Body of pancreas (tissue), 4 donors: ENCODE measurements around the gene GCNT2.
"Not testable (repeated sequence)": the region's sequence is repeated elsewhere in the genome, so short reads cannot be mapped to it uniquely, and the experiment has no call there.

Experiments
- CTCF ChIP-seq, 7 experiments: fragments of 450-650 bp in 4 of 7; fragments of 200-600 bp in 3 of 7; sonication (generic) in 3 of 7; IDR thresholded peaks; one replicate each; pipeline ENCODE4 v1.5.1; 2016 to 2019; ENCODE audit warnings: antibody characterized with exemption in 7 of 7
- POLR2A ChIP-seq, 3 donors: fragments of 450-650 bp; IDR thresholded peaks; one replicate each; pipeline ENCODE4 v1.6.1; 2016; ENCODE audit warnings: antibody characterized with exemption in 3 of 3, mild to moderate bottlenecking in 2 of 3

DNA sequence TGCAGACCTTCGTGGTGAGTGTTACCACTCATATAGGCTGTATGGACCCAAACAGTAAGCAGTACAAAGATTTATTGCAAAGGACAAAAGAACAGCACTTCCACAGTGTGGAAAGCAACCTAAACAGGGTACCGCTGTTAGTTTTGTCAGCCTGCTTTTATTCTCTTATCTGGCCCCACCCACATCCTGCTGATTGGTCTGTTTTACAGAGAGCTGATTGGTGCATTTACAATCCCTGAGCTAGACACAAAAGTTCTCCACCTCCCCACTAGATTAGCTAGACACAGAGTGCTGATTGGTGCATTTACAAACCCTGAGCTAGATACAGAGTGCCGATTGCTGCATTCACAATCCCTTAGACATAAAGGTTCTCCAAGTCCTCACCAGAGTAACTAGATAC lies 95.1 kb downstream of the GCNT2 start:
- TF ChIP-seq CTCF, POLR2A (IDR thresholded peaks at IDR 0.05): not testable (repeated sequence)
